ENCODE measurements around the gene DRC1.

DNA sequence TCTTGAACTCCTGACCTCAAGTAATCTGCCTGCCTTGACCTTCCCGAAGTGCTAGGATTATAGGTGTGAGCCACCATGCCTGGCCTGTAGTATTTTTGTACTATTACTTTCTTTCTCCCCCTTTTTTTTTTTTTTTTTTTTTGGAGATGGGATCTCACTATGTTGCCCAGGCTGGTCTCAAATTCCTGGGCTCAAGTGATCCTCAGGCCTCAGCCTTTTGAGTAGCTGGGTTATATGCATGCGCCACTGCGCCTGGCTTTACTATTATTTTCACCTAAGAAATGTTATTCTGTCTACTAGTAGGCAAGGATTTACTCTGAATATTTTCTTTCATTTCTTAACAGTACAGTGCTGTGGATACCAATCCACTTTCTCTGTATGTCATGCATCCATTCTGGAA is 37.8 kb upstream of the DRC1 start:
- TF ChIP-seq, protein P1, sequence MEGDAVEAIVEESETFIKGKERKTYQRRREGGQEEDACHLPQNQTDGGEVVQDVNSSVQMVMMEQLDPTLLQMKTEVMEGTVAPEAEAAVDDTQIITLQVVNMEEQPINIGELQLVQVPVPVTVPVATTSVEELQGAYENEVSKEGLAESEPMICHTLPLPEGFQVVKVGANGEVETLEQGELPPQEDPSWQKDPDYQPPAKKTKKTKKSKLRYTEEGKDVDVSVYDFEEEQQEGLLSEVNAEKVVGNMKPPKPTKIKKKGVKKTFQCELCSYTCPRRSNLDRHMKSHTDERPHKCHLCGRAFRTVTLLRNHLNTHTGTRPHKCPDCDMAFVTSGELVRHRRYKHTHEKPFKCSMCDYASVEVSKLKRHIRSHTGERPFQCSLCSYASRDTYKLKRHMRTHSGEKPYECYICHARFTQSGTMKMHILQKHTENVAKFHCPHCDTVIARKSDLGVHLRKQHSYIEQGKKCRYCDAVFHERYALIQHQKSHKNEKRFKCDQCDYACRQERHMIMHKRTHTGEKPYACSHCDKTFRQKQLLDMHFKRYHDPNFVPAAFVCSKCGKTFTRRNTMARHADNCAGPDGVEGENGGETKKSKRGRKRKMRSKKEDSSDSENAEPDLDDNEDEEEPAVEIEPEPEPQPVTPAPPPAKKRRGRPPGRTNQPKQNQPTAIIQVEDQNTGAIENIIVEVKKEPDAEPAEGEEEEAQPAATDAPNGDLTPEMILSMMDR (conservative IDR thresholded peaks at IDR 0.05 in 1 of 2, IDR thresholded peaks at IDR 0.05 in 1 of 2; ENCODE audit: low read depth in 1 of 2, low read length in 2 of 2), result no peak
- TF ChIP-seq EZH2 (IDR thresholded peaks at IDR 0.05; ENCODE audit: low read length, missing control alignments), result no peak
